Measurements from ENCODE around the gene UBE2E3. TPM values are rescaled to one million over a fixed set of nuclear protein-coding genes. Genes with fewer than 3 reads are reported as not detected.

The UBE2E3 gene
- total RNA-seq, 6 experiments from 2014 or later, result 21.0 to 45.5 (median 31.0) TPM

GRCh38 chr2:181066333-181066732 is 85.9 kb downstream of the UBE2E3 start:
- no peak for TF ChIP-seq CTCF (IDR thresholded peaks at IDR 0.05)
- no peak for TF ChIP-seq POLR2A (IDR thresholded peaks at IDR 0.05)
- WGBS (ENCODE audit: insufficient coverage, low coverage, low lambda C conversion rate, missing lambda C conversion rate), result 86% methylated on average over 1 of the region's 1 CpG
- intact Hi-C loops (cut with DNase I), result no loop called here

GRCh38 chr2:181070119-181070835 is 89.9 kb downstream of the UBE2E3 start:
- TF ChIP-seq CTCF (IDR thresholded peaks at IDR 0.05), result no peak
- TF ChIP-seq POLR2A (IDR thresholded peaks at IDR 0.05), result no peak
- intact Hi-C loops (cut with DNase I), result no loop called here
- no peak overlapping the region for H3K4me3 ChIP-seq
- no peaks in the 10 kb centered on the region for H3K4me1 ChIP-seq
- 68% methylated on average over 2 of the region's 2 CpGs for WGBS (ENCODE audit: insufficient coverage, low coverage, low lambda C conversion rate, missing lambda C conversion rate)
- H3K9me3 ChIP-seq, result no peaks in the 10 kb centered on the region
- ATAC-seq (no peak), DNase-seq (no peak)
- H3K36me3 ChIP-seq, result no peaks in the 10 kb centered on the region
- no peak overlapping the region for H3K27ac ChIP-seq
- H3K27me3 ChIP-seq, result no peaks in the 10 kb centered on the region

More at GRCh38 chr2:181066333-181066732, 85.9 kb downstream of the UBE2E3 start:
- no peak for ATAC-seq
- Histone ChIP-seq H3K36me3 (no peaks in the 10 kb centered on the region), H3K4me1 (no peaks in the 10 kb centered on the region), H3K4me3 (no peak overlapping the region), H3K27me3 (no peaks in the 10 kb centered on the region), H3K9me3 (no peaks in the 10 kb centered on the region), H3K27ac (no peak overlapping the region)
- no peak for DNase-seq

GRCh38 chr2:181070836-181071200 is 90.4 kb downstream of the UBE2E3 start:
- intact Hi-C loops (cut with DNase I), result no loop called here
- H3K27me3 ChIP-seq, result no peaks in the 10 kb centered on the region
- TF ChIP-seq CTCF (IDR thresholded peaks at IDR 0.05), result no peak
- no peak for TF ChIP-seq POLR2A (IDR thresholded peaks at IDR 0.05)
- no peak overlapping the region for H3K27ac ChIP-seq
- H3K36me3 ChIP-seq, result no peaks in the 10 kb centered on the region
- ATAC-seq (no peak), DNase-seq (no peak)
- no peaks in the 10 kb centered on the region for H3K4me1 ChIP-seq
- no peak overlapping the region for H3K4me3 ChIP-seq
- 86% methylated on average over 5 of the region's 5 CpGs for WGBS (ENCODE audit: insufficient coverage, low coverage, low lambda C conversion rate, missing lambda C conversion rate)
- no peaks in the 10 kb centered on the region for H3K9me3 ChIP-seq

- Histone ChIP-seq H3K36me3 (no peaks in the 10 kb centered on the region), H3K27me3 (no peaks in the 10 kb centered on the region), H3K27ac (no peak overlapping the region), H3K4me3 (no peak overlapping the region), H3K4me1 (no peaks in the 10 kb centered on the region), H3K9me3 (no peaks in the 10 kb centered on the region)
- DNase-seq, result no peak
- intact Hi-C loops (cut with DNase I), result no loop called here
- TF ChIP-seq POLR2A (IDR thresholded peaks at IDR 0.05) (no peak), CTCF (IDR thresholded peaks at IDR 0.05) (no peak)
- WGBS (ENCODE audit: insufficient coverage, low coverage, low lambda C conversion rate, missing lambda C conversion rate), result 57% methylated on average over 6 of the region's 6 CpGs
- ATAC-seq, result peak in 1 of 4 donors; percentile 17
Observed at GRCh38 chr2:181072486-181073235, 92.3 kb downstream of the UBE2E3 start.
